Measurements from ENCODE around the gene BCORL1.

BCORL1 gene

DNA sequence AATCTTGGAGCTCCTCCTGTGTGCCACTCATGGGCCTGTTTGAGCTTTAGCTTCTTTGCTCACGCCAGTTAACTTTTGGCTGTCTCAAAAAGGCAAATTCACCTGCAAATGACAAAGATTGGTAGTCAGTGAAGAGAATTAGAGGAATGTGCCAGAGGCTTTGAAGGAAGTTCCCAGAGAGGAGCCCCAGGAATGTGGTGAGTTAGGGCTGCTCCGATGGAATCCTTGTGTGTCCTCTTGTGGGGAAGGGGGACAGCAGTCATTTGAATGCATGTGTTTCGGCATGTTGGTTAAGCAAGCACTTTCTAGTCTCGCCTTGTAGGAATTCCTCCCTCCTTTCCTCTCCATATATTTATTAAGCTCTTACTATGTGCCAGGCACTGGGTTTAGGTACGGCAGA is 65.0 kb downstream of the BCORL1 start:
- DNase-seq, result no peak
- in situ Hi-C loops (cut with MboI; ENCODE audit: low pct_unique_long_range_greater_than_20kb, low sequenced_read_pairs), result no loop called here

DNA sequence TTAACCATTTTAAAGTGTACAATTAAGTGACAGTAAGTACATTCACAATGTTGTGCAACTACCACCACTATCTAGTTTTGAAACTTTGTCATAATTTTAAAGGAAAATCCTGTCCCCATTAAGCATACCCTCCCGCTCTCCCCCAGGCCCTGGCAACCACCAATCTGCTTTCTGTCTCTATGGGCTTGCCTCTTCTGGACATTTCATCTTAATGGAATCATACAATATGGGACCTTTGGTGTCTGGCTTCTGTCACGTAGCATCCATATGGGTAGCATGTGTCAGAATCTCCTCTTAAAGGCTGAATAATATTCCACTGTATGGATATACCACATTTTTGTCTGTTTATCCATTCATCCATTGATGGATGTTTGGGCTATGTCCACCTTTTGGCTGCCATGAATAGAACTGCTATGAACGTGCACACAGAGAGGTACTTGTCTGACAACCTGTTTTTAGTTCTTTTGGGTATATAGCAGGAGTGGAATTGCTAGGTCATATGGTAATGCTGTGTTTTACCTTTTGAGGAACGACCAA is 66.3 kb downstream of the BCORL1 start:
- in situ Hi-C loops (cut with MboI; ENCODE audit: low pct_unique_long_range_greater_than_20kb, low sequenced_read_pairs), result no loop called here
- no peak for DNase-seq

- in situ Hi-C loops (cut with MboI; ENCODE audit: low pct_unique_long_range_greater_than_20kb, low sequenced_read_pairs), result no loop called here
- no peak for DNase-seq
Observed at GRCh38 chrX:130049821-130050220, 67.4 kb downstream of the BCORL1 start.

- in situ Hi-C loops (cut with MboI; ENCODE audit: low pct_unique_long_range_greater_than_20kb, low sequenced_read_pairs), result no loop called here
- no peak for DNase-seq
Observed at GRCh38 chrX:130051176-130051845, 68.9 kb downstream of the BCORL1 start.

DNA sequence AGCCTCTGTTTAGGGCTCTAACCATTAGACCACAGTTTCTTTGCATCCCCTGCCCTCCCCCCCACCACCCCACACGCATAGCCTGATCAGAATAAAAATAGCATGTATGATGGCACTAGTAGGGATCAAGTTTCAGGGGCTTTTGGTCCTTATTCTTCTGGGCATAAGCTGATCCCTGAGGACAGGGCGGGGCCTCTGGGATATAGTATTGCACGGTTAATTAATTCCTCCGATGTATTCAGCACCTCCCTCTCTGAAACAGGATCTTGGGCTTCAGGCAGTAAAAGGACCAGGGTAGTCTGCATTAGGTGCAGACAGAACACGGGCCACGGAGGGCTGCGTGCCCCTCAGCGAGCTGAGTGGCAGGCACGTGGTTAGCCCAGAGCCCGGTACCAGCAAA is 70.8 kb downstream of the BCORL1 start:
- in situ Hi-C loops (cut with MboI; ENCODE audit: low pct_unique_long_range_greater_than_20kb, low sequenced_read_pairs), result no loop called here
- no peak for DNase-seq

GRCh38 chrX:130055103-130055502 is 72.7 kb downstream of the BCORL1 start:
- no peak for DNase-seq
- in situ Hi-C loops (cut with MboI; ENCODE audit: low pct_unique_long_range_greater_than_20kb, low sequenced_read_pairs), result no loop called here

GRCh38 chrX:130055899-130056298 is 73.5 kb downstream of the BCORL1 start:
- DNase-seq, result no peak
- in situ Hi-C loops (cut with MboI; ENCODE audit: low pct_unique_long_range_greater_than_20kb, low sequenced_read_pairs), result no loop called here

- in situ Hi-C loops (cut with MboI; ENCODE audit: low pct_unique_long_range_greater_than_20kb, low sequenced_read_pairs), result no loop called here
- DNase-seq, result no peak
Observed at GRCh38 chrX:130057209-130057608, 74.8 kb downstream of the BCORL1 start.

DNA sequence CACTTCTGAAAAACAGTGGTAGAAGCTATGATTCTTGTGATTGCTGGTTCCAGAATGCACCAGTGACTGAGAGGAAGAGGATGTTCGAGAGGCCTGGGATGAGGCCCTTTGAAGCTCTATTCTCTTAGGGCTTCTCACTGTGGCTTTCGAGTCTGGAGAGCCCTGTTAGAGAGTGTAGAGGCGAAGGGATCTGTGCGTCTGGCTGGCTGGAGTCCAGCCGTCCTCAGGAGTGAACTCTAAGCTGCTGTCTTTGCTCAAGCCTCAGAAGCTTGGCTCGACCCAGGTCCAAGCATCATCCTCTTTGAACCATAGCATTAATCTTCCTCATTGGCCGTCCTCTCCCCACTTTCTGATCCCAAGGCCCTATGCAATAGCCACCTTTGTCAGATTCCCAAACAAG is 76.2 kb downstream of the BCORL1 start:
- in situ Hi-C loops (cut with MboI; ENCODE audit: low pct_unique_long_range_greater_than_20kb, low sequenced_read_pairs), result no loop called here
- DNase-seq, result no peak

GRCh38 chrX:130060122-130061069 is 78.0 kb downstream of the BCORL1 start:
- peak; percentile 91 for DNase-seq
- in situ Hi-C loops (cut with MboI; ENCODE audit: low pct_unique_long_range_greater_than_20kb, low sequenced_read_pairs), result loop anchor here (10.0 kb wide), 1 partner anchor 456 kb away; no protein-coding TSS in a partner anchor

GRCh38 chrX:130066975-130067615 is 84.7 kb downstream of the BCORL1 start:
- in situ Hi-C loops (cut with MboI; ENCODE audit: low pct_unique_long_range_greater_than_20kb, low sequenced_read_pairs), result loop anchor here (10.0 kb wide), 1 partner anchor 462 kb away; no protein-coding TSS in a partner anchor
- no peak for DNase-seq

DNA sequence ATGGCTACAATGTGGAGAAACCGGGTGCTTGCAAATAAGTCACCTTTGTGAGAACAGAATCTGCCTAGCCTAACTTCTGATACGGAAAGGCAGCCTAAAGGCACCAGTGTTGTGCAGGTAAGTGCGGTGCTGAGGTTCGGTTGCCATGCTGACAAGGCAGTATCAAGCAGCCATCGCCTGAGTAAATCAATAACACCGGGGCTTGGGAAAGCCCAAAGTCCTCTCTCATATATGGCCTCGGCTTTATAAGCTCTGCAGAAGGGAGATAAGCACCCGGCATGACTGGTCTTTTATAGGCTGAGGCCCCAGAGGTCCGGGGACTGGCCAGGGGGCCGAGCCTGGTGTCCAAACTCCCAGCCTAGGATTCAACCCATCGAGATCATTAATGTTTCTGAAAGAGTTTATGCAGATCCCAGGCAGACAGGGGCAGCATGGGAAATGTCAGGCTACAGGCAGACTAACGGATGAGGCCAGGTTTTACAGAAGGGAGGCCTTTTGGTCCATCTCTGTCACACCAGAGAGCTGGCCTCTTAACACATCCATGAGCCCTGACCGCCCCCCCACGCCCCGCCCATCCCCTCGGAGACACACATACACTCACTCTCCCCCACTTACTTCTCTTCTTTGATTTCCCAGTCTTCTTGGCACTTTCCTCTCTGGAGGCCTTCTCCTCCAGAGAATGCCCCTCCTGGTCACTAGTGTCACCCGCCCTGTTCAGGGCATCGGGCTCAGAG is 89.3 kb downstream of the BCORL1 start:
- in situ Hi-C loops (cut with MboI; ENCODE audit: low pct_unique_long_range_greater_than_20kb, low sequenced_read_pairs), result no loop called here
- no peak for DNase-seq

- in situ Hi-C loops (cut with MboI; ENCODE audit: low pct_unique_long_range_greater_than_20kb, low sequenced_read_pairs), result no loop called here
- no peak for DNase-seq
Observed at GRCh38 chrX:130072345-130072740, 89.9 kb downstream of the BCORL1 start.

DNA sequence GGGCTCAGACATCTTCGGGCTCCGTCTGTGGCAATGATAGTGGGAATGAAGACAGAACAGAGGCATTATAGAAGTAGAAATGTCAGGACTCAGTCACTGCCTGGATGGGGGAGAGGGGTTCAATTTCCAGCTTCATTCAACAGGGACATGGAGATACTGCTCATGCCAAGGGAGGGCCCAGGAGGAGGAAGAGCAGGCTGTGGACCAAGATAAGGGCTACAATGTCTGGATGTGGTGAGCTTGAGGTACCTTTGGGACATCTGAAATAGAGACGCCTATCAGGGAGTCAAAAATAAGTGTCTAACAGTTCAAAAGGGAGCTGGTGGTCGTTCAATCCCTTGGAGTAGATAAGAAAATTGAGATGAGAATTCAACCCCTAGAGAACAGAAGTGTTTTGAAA is 93.3 kb downstream of the BCORL1 start:
- no peak for DNase-seq
- in situ Hi-C loops (cut with MboI; ENCODE audit: low pct_unique_long_range_greater_than_20kb, low sequenced_read_pairs), result no loop called here

DNA sequence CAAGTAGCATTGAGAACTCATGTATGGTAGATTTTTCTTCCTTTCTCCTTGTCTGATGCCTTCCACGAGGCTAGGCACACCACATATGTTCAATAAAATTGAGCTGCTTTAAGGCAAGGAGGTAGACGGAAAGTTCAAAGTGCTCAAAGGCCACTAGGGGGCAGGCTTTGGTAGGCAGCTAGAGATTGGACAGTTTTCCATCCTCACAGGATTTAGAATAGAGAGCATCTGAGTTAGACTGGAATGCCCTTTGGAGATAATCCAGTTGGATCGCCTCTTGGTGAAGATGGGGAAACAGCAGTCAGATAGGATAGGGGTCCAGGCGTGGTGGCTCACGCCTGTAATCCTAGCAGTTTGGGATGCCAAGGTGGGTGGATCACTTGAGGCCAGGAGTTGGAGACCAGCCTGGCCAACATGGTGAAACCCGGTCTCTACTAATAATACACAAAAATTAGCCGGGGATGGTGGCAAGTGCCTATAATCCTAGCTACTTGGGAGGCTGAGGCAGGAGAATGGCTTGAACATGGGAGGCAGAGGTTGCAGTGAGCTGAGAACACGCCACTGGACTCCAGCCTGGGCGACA is 97.5 kb downstream of the BCORL1 start:
- peak; percentile 81 for DNase-seq
- in situ Hi-C loops (cut with MboI; ENCODE audit: low pct_unique_long_range_greater_than_20kb, low sequenced_read_pairs), result loop anchor here (5.0 to 10.0 kb wide), 2 partner anchors 37 to 105 kb away; no protein-coding TSS in a partner anchor

GRCh38 chrX:130080791-130081367 is 98.4 kb downstream of the BCORL1 start:
- DNase-seq, result no peak
- in situ Hi-C loops (cut with MboI; ENCODE audit: low pct_unique_long_range_greater_than_20kb, low sequenced_read_pairs), result loop anchor here (5.0 to 10.0 kb wide), 2 partner anchors 36 to 104 kb away; no protein-coding TSS in a partner anchor

- DNase-seq, result no peak
- in situ Hi-C loops (cut with MboI; ENCODE audit: low pct_unique_long_range_greater_than_20kb, low sequenced_read_pairs), result loop anchor here (5.0 to 10.0 kb wide), 2 partner anchors 36 to 103 kb away; no protein-coding TSS in a partner anchor
Observed at GRCh38 chrX:130081421-130082045, 99.1 kb downstream of the BCORL1 start.

Data from KBM-7 (cell line).